Measurements from ENCODE around the gene NALCN. TPM values are rescaled to one million over a fixed set of nuclear protein-coding genes. Genes with fewer than 3 reads are reported as not detected.

The NALCN gene
- polyA plus RNA-seq, 1 experiment = 2.2 TPM

- POLR2A ChIA-PET = no interaction called here
- CTCF ChIA-PET = interaction anchor here (1.0 kb wide), 1 partner anchor 335 kb away, joined by 3 read pairs; the partner anchor contains the start of gene TMTC4
Measured at GRCh38 chr13:101010100-101010499, 406.2 kb downstream of the NALCN start.

GRCh38 chr13:101007245-101007644 lies 409.1 kb downstream of the NALCN start:
- Histone ChIP-seq H3K27ac (ENCODE audit: low read depth, low read length) (no peak overlapping the region), H3K4me3 (ENCODE audit: low read depth, low read length) (no peak overlapping the region), H3K9me3 (ENCODE audit: control insufficient read depth, insufficient read depth, low read length) (no peaks in the 10 kb centered on the region), H3K27me3 (ENCODE audit: control insufficient read depth, insufficient read depth, low read length) (no peaks in the 10 kb centered on the region)
- POLR2A ChIA-PET = no interaction called here
- DNase-seq (ENCODE audit: low read depth, low spot score) = no peak
- CTCF ChIA-PET = no interaction called here
- no peak for TF ChIP-seq CTCF (IDR thresholded peaks at IDR 0.05; ENCODE audit: low read depth, low read length)

More at GRCh38 chr13:101010100-101010499, 406.2 kb downstream of the NALCN start:
- no peak for TF ChIP-seq CTCF (IDR thresholded peaks at IDR 0.05; ENCODE audit: low read depth, low read length)
- Histone ChIP-seq H3K4me3 (ENCODE audit: low read depth, low read length) (no peak overlapping the region), H3K9me3 (ENCODE audit: control insufficient read depth, insufficient read depth, low read length) (no peaks in the 10 kb centered on the region), H3K27ac (ENCODE audit: low read depth, low read length) (no peak overlapping the region), H3K27me3 (ENCODE audit: control insufficient read depth, insufficient read depth, low read length) (no peaks in the 10 kb centered on the region)
- DNase-seq (ENCODE audit: low read depth, low spot score) = no peak

Other genes with a start within 250 kb of the NALCN start
- gene ITGBL1, start 36.2 kb upstream of the NALCN start, polyA plus RNA-seq (2011; rRNA removed) = 12.7 and 17.1 TPM in 2 replicates

Data from AG04450 (cell line).